Fibroblast of skin of right biceps (primary cell): ENCODE data around the gene ANKRD29.
"Not testable (repeated sequence)": the region's sequence is repeated elsewhere in the genome, so short reads cannot be mapped to it uniquely, and the experiment has no call there.

ENCODE experiments used
- DNase-seq: peaks from one replicate; pipeline ENCODE4 v3.0.0-alpha.2; 2013

ANKRD29 gene

GRCh38 chr18:23578891-23579653 is 83.6 kb downstream of the ANKRD29 start:
- DNase-seq, result peak; percentile 52

DNA sequence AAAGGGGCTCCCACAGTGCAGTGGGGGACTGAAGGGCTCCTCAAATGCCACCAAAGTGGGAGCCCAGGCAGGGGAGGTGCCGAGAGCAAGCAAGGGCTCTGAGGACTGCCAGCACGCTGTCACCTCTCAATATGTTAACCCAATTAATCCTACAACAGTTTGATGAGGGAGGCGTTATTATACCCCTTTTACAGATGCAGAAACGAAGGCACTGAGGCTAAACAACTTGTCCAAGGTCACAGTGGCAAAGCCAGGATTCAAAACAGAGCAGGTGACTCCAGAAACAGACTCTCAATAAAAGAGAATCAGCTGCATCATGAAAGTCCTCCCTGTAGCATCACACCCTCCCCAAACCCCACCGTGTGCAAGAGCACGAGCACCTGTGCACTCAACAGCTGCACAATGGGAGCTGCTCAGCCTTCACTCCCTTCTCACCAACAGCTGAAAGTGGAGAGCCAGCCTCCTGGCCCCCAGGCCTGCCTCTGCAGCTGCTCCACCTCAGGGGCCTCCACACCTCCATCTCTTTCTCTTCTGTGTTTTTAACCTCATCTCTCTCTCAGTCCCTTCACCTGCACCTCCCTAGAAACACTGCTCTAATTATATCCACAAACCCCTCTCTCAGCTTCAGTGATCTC is 84.5 kb downstream of the ANKRD29 start:
- no peak for DNase-seq

DNA sequence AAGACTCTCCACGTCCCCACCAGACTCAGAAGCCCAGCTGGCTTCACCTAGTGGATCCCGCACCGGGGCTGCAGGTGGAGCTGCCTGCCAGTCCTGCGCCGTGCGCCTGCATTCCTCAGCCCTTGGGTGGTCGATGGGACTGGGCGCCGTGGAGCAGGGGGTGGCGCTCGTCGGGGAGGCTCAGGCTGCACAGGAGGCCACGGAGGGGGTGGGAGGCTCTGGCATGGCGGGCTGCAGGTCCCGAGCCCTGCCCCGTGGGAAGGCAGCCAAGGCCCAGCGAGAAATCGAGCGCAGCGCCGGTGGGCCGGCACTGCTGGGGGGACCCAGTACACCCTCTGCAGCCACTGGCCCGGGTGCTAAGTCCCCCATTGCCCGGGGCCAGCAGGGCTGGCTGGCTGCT is 85.2 kb downstream of the ANKRD29 start:
- DNase-seq, result not testable (repeated sequence)

GRCh38 chr18:23575309-23575651 is 87.4 kb downstream of the ANKRD29 start:
- no peak for DNase-seq

GRCh38 chr18:23574611-23575308 is 88.0 kb downstream of the ANKRD29 start:
- no peak for DNase-seq

GRCh38 chr18:23573626-23574431 is 88.9 kb downstream of the ANKRD29 start:
- peak; percentile 51 for DNase-seq

DNA sequence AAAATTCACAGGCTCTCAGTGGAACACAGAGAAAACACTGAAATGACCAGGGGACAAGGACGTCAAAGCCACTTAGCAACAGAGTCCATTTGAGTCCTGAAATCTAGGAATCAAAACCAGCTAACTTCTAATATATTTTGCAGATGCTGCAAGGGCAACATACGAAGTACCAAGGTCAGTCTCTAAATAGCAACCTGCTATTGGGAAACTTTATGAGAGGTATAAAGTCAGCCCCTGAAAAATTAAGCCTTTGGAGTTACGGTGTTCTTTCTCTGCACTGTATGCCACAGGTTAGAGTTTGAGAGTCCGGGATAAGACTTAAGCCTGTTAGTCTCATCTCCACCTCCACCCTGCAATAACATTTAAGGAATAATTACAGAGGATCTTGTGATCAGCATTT is 89.7 kb downstream of the ANKRD29 start:
- no peak for DNase-seq

GRCh38 chr18:23572570-23572969 is 90.1 kb downstream of the ANKRD29 start:
- DNase-seq, result no peak

DNA sequence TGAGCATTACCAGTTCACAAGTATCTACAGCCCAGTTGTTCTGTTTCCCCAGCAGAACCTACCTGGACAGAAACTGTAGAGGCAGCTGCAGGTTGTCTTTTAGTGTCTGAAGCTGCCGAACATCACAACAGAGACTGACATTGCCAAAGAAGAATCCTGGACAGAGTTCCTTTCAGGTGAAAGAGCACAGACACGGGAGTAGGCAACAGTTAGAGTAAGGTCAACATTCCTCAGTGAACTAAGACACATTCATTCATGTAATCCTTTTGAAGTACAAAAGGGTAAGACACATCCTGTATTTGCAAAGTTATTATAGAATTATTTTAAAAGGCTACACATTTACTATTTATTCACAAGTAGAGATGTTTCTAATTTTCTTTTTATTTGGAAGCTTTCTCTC is 90.7 kb downstream of the ANKRD29 start:
- DNase-seq, result no peak

- no peak for DNase-seq
These were observed 91.7 kb downstream of the ANKRD29 start for GRCh38 chr18:23570912-23571504.

- no peak for DNase-seq
These were observed 93.2 kb downstream of the ANKRD29 start for GRCh38 chr18:23569299-23570063.

- no peak for DNase-seq
These were observed 94.2 kb downstream of the ANKRD29 start for GRCh38 chr18:23568281-23569138.

DNA sequence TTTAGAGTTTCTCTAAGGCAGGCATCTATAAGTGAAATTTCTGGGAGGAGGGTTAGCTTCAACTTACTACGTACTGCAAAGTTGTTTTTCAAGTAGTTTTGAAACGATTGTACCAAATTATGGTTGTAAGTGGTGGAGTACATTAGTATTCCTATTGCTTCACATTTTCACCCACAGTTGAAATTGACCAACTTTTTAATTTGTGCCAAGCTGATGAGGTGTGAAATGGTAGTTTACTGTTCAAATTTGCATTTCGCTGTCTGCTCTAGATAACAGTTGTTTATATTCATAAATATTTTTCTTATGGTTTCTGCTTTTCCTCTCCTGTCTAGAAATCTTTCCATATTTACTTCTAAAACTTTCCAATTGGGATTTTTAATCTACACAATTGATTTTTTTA is 95.0 kb downstream of the ANKRD29 start:
- no peak for DNase-seq

DNA sequence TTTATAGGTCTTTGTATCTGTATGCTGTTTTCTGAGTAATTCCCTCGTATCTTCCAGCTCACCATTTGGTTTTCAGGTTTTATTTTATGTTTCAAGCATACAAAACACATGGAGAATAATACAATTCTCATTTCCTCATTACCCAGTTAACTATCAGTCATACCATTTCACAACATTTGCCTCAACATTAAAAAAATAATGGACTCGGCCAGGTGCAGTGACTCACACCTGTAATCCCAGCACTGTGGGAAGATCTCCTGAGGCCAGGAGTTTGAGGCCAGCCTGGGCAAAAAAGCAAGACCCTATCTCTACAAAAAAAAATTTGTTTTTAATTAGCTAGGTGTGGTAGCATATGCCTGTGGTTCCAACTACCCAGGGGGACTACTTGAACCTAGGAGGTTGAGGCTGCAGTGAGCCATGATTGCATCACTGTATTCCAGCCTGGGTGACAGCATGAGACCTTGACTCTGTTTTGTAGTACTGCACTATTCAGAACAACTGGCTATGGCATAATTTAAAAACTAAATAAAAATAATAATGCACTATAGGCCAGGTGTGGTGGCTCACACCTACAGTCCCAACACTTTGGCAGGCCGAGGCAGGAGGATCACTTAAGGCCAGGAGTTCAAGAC is 96.7 kb downstream of the ANKRD29 start:
- no peak for DNase-seq

- DNase-seq, result peak; percentile 60
These were observed 99.2 kb downstream of the ANKRD29 start for GRCh38 chr18:23563377-23564043.

- no peak for DNase-seq
These were observed 102.5 kb downstream of the ANKRD29 start for GRCh38 chr18:23560186-23560585.

DNA sequence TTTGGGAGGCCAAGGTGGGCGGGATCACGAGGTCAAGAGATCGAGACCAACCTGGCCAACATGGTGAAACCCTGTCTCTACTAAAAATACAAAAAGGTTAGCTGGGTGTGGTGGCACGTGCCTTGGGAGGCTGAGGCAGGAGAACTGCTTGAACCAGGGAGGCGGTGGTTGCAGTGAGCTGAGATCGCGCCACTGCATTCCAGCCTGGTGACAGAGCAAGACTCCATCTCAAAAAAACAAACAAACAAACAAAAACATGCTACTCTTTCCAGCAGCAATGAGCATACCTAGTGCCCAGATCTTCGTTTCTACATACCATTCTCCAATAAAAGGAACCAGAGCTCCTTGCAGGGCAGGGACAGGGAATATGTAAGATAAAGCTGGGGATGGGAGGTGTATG is 105.2 kb downstream of the ANKRD29 start:
- not testable (repeated sequence) for DNase-seq

GRCh38 chr18:23556145-23556780 is 106.4 kb downstream of the ANKRD29 start:
- no peak for DNase-seq

DNA sequence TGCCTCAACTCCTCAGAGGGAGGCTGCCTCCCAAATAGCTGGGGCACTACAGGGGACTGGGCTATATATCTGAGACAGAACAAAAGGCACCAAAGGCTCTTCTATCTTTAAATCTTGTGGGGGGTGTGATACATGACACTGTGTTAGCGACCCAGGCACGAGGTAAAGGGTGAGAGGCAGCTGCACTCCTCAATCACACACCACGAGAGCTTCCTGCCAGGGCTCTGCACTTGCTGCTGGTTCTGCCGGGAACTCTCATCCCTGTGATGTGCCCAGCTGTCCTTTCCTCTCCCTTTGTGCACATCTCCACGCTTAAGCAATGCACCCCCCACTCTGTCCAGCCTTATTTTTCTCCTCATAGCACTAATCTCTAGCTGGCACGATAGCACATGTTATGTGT is 108.8 kb downstream of the ANKRD29 start:
- no peak for DNase-seq
